Fibroblast of skin of left biceps (primary cell): Measurements from ENCODE around the gene CHML.

Experiments
- DNase-seq, 2 experiments: peaks; one replicate each; pipeline ENCODE4 v3.0.0-alpha.2; 2013; ENCODE audit warnings: low read depth in 2 of 2

CHML gene

DNA sequence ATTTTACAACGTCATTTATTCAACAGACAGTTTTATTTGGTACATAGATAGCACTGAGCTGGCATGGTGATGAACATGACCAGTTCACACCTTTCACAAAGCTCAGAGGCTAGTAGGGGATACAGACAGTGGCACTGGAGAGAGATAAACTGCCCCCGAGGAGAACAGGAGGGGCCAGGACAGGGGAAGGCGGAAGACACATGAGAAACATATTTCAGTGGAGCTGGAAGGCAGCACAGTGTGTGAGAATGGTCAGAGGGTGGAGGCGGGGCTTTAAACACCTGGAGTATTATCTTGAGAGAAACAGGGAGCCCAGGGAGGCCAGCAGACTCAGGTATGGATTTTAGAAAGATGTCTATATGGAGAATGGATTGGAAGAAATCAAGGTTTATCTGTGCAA lies 49.5 kb downstream of the CHML start:
- no peak for DNase-seq
